Measurements from ENCODE around the gene MAPK14.
"Not testable (repeated sequence)": the region's sequence is repeated elsewhere in the genome, so short reads cannot be mapped to it uniquely, and the experiment has no call there.

Gene MAPK14

GRCh38 chr6:36123270-36124139, 95.9 kb downstream of the MAPK14 start:
- DNase-seq (ENCODE audit: low spot score): peak; percentile 64

- not testable (repeated sequence) for DNase-seq (ENCODE audit: low spot score)
These were observed 96.7 kb downstream of the MAPK14 start for GRCh38 chr6:36124346-36124745.

GRCh38 chr6:36124881-36125280, 97.3 kb downstream of the MAPK14 start:
- no peak for DNase-seq (ENCODE audit: low spot score)

GRCh38 chr6:36125575-36125974, 98.0 kb downstream of the MAPK14 start:
- DNase-seq (ENCODE audit: low spot score): no peak

GRCh38 chr6:36126121-36126520, 98.5 kb downstream of the MAPK14 start:
- DNase-seq (ENCODE audit: low spot score): no peak

GRCh38 chr6:36126553-36127458, 99.2 kb downstream of the MAPK14 start:
- no peak for DNase-seq (ENCODE audit: low spot score)

- no peak for DNase-seq (ENCODE audit: low spot score)
These were observed 99.9 kb downstream of the MAPK14 start for GRCh38 chr6:36127462-36128016.

- no peak for DNase-seq (ENCODE audit: low spot score)
These were observed 100.5 kb downstream of the MAPK14 start for GRCh38 chr6:36128073-36128472.

GRCh38 chr6:36128793-36129192, 101.2 kb downstream of the MAPK14 start:
- DNase-seq (ENCODE audit: low spot score): no peak

GRCh38 chr6:36129334-36129733, 101.7 kb downstream of the MAPK14 start:
- not testable (repeated sequence) for DNase-seq (ENCODE audit: low spot score)

GRCh38 chr6:36129941-36130666, 102.5 kb downstream of the MAPK14 start, which contains the start of gene MAPK13:
Gene MAPK13, plus strand, starts transcription at chr6:36130513. Its CDS starts 70 bp downstream, at chr6:36130583.
- DNase-seq (ENCODE audit: low spot score): peak; percentile 52

- DNase-seq (ENCODE audit: low spot score): peak; percentile 64
These were observed 103.3 kb downstream of the MAPK14 start for GRCh38 chr6:36130667-36131510.

GRCh38 chr6:36131511-36132245, 104.1 kb downstream of the MAPK14 start:
- DNase-seq (ENCODE audit: low spot score): peak; percentile 45

- DNase-seq (ENCODE audit: low spot score): no peak
These were observed 104.8 kb downstream of the MAPK14 start for GRCh38 chr6:36132246-36132895.

GRCh38 chr6:36133148-36133547, 105.5 kb downstream of the MAPK14 start:
- DNase-seq (ENCODE audit: low spot score): no peak

- DNase-seq (ENCODE audit: low spot score): no peak
These were observed 106.3 kb downstream of the MAPK14 start for GRCh38 chr6:36133912-36134311.

GRCh38 chr6:36135053-36135731, 107.6 kb downstream of the MAPK14 start:
- DNase-seq (ENCODE audit: low spot score): no peak

- DNase-seq (ENCODE audit: low spot score): no peak
These were observed 108.4 kb downstream of the MAPK14 start for GRCh38 chr6:36136034-36136433.

- no peak for DNase-seq (ENCODE audit: low spot score)
These were observed 108.9 kb downstream of the MAPK14 start for GRCh38 chr6:36136551-36136950.

Data from HuH-7.5 (cell line).